SK-MEL-5 (cell line): ENCODE measurements around the gene PPP1R16B. TPM values are rescaled to one million over a fixed set of nuclear protein-coding genes. Genes with fewer than 3 reads are reported as not detected.
"Not testable (repeated sequence)": the region's sequence is repeated elsewhere in the genome, so short reads cannot be mapped to it uniquely, and the experiment has no call there.

Experiments used
- DNase-seq: peaks from one replicate; pipeline ENCODE4 v3.0.0-alpha.2; 2016; ENCODE audit warnings: low read depth, low spot score
- in situ Hi-C: cut with HindIII; loops from 2 replicates; pipeline ENCODE4 v1.10.0; 2016; ENCODE audit warnings: low sequenced_read_pairs, high pct_unique_total_duplicates, low pct_unique_long_range_greater_than_20kb
- small RNA-seq, 2 experiments: library from RNA; depleted of rRNA; stranded (forward); fragments of <200 nt; gene quantifications; one replicate each; pipeline ENCODE3, GENCODE V24; 2014
- total RNA-seq: library from RNA; depleted of rRNA; stranded (reverse); fragments of >200 nt; shearing (Covaris generic); gene quantifications from 2 replicates; pipeline ENCODE4 v1.2.3, GENCODE V29; 2014; rRNA removed

Gene PPP1R16B
- total RNA-seq, 1 experiment from 2014 or later = 0.69 TPM

GRCh38 chr20:38953630-38954340, 148.3 kb downstream of the PPP1R16B start:
- no peak for DNase-seq
- in situ Hi-C loops = no loop called here

DNA sequence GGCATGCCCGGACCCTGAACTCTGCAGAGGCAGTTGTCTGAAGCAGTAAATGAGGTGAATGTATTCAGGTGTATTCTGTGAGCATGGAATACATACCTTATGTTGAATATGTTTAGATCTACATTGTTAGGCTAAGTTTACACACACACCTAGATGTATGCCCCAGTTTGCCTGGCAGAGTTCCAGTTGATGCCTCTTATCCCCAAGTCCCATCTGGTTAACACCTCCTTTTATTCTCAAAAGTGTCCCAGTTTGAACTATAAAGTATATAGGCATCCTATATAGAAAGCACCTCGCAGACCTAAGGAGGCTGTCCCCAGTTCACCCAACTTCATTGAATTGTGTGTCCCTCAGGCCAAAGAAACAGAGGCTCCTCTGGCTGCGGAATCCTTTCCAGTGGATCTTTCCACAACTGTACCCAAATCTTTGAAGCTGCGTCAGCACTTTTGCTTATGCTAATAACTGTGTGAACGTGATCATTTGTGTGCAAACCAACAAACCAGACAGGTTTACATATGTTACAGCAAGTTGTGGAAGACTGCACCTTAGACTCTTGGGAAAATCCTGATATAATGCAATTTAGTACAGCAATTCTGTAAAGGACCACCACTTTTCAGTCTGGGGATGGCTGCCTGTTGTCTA, 151.9 kb downstream of the PPP1R16B start:
- in situ Hi-C loops = no loop called here
- DNase-seq = no peak

DNA sequence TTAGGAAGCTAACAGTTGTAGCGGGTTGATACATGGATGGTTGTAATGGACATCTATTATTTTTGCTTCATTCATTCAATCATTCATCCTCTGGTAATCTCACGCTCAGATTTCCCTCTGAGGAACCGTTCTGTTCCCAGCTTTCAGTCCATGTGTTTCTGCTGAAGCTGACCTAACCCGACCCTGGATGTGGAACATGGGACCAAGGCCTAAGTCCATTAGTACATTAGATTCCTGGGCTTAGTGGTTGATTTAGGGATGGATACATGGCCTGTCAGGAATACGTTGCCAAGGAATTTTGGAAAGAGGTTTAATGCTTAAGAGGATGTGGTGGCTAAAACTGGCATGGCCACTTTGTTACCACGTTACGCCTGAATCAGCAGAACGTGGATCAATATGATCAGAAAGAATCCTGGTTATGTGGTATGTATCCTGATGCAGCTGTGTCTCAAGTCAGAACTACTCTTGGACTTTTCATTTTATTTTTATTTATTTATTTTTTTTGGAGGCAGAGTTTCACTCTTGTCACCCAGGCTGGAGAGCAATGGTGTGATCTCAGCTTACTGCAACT, 152.5 kb downstream of the PPP1R16B start:
- no peak for DNase-seq
- in situ Hi-C loops = no loop called here

GRCh38 chr20:38960187-38960687, 154.7 kb downstream of the PPP1R16B start:
- in situ Hi-C loops, DNase-seq: not testable (repeated sequence)

- peak; percentile 17 for DNase-seq
- in situ Hi-C loops = no loop called here
These were observed 156.1 kb downstream of the PPP1R16B start for GRCh38 chr20:38961530-38962043.

DNA sequence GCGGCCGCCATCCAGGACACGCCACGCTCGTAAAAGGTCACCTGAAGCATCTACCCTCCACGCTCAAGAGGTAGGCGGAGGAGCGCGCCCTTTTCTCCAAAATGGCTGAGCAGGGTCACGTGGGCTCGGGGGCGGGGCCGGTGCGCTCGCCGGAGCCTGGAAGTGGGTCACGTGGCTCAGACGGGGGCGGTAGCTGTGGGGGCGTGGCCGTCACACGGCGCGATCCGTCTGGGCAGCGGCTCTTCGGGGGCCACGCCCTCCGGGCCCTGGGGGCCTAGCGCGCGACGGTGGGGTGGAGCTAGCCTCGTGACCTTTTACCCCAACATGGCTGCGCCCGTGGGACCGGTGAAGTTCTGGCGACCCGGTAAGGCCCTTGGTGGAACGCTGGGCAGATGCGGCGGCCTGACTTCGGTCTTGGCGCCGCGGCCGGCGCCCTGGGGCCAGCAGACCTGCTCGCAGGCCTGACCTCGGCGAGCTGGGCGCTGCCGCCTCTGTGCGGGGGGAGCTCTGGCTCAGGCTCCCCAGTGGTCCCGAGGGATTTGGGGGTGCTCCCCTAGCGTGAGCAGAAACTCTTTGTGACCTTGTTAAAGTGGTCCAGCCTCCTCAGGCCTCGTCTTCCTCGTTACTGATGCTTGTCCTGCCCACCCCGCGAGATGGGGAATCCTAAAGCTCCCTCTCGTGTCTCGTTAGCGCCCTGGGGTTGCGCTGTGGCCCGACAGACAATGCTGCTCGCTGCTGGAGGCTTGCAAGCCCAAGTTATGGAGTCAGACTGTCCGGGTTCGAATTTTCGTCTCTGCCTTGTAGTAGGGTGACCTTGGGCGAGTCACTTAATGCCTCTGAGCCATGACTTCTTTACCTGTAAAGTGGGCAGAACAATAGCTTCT, 156.8 kb downstream of the PPP1R16B start, which contains the start of gene DHX35:
TSS of gene DHX35 (plus strand) at position 301 of the 884 bp plus-strand sequence. CDS start at position 325, 24 bp downstream.
- peak; percentile 98 for DNase-seq
- in situ Hi-C loops = no loop called here

- in situ Hi-C loops = no loop called here
- peak; percentile 14 for DNase-seq
These were observed 157.5 kb downstream of the PPP1R16B start for GRCh38 chr20:38962928-38963401.

DNA sequence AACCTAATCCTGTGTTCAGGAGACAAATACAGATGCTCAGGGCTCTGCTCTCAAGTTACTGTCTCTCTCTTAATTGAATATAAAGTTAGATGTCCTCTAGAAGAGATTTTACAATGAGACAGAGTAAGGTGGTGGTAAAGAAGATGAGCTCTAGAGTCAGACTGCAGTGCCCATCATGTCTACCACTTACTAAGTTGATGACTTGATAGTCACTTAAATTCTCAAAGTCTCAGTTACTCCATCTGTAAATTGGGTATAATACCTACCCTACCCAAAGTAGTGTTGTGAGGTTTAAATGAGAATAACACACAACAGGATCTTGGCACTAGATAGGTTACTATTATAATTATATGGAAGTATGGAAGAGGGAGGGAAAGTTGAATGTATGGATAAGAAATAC, 158.2 kb downstream of the PPP1R16B start:
- DNase-seq = no peak
- in situ Hi-C loops = no loop called here

GRCh38 chr20:38965264-38965663, 159.8 kb downstream of the PPP1R16B start:
- in situ Hi-C loops = no loop called here
- no peak for DNase-seq

GRCh38 chr20:38968090-38968489, 162.6 kb downstream of the PPP1R16B start:
- in situ Hi-C loops = no loop called here

DNA sequence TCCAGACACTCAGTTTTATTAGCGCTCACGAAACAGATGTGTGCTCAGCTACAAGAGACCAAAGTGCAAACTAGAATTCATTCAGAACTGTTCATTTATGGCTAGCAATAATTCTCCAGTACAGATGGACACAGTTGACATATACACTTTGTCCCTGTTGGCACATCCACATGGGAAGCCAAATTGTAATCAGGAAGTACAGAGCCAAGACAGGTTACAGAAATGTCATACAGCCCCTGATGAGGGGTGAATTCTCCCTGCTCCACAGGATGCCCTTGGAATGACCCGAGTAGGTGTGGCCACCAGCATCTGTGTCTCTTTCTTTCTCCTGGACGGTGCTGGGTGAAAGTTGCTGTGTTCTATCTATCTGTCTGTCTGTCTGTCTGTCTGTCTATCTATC, 164.2 kb downstream of the PPP1R16B start:
- in situ Hi-C loops = no loop called here
- DNase-seq = no peak

More at GRCh38 chr20:38968090-38968489, 162.6 kb downstream of the PPP1R16B start:
- no peak for DNase-seq

DNA sequence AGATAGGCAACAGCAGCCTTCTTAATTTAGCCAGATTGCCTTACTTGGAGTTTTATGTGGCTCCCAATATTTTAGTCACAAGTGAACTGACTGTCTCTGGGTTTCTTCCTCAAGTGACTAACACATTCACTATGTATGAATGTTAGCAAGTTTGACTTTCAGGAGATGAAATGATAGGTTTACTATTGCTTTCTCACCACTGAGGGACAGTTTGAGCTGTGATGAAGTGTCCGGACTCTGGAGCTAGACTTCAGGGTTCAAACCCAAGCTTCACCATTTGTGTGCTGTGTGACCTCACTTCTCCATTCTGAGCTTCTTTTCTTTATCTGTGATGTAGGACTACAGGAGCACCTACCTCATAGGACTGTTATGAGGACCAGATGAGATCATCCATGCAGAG, 164.8 kb downstream of the PPP1R16B start:
- no peak for DNase-seq
- in situ Hi-C loops = no loop called here

Small RNA genes lying within 50 kb of the gene (small RNA-seq; reads per million reads assigned to genes)
- gene AL023803.1 = 0 reads per million in 2 experiments

Other genes starting within 250 kb of the PPP1R16B start
- gene ADIG, start 224.5 kb upstream of the PPP1R16B start, total RNA-seq = not detected in 2 replicates
- 0.08 TPM in 1 of 2 replicates, not detected in the other for gene ARHGAP40, start 203.9 kb upstream of the PPP1R16B start, total RNA-seq
- not detected in 2 replicates for gene SLC32A1, start 81.2 kb upstream of the PPP1R16B start, total RNA-seq
- 8.4 and 10.4 TPM in 2 replicates for gene ACTR5, start 57.2 kb upstream of the PPP1R16B start, total RNA-seq
- 35.7 and 36.6 TPM in 2 replicates for gene FAM83D, start 120.7 kb downstream of the PPP1R16B start, total RNA-seq
- 21.3 TPM in 2 replicates for gene DHX35, start 156.6 kb downstream of the PPP1R16B start, total RNA-seq